ENCODE results near the gene CLSTN2. TPM values are rescaled to one million over a fixed set of nuclear protein-coding genes. Genes with fewer than 3 reads are reported as not detected.

The CLSTN2 gene
- total RNA-seq, 2 donors from 2014 or later, result 3.5 to 60.3 TPM

- intact Hi-C loops (cut with DNase I), result no loop called here
- no peak overlapping the region for H3K4me3 ChIP-seq
- H3K36me3 ChIP-seq, result no peaks in the 10 kb centered on the region
- no peaks in the 10 kb centered on the region for H3K27me3 ChIP-seq (replicated peaks; ENCODE audit: insufficient read depth)
- H3K4me1 ChIP-seq (replicated peaks), result no peaks in the 10 kb centered on the region
- TF ChIP-seq POLR2AphosphoS5 (IDR thresholded peaks at IDR 0.05) (no peak), POLR2A (IDR thresholded peaks at IDR 0.05) (no peak), CTCF (IDR thresholded peaks at IDR 0.05) (no peak)
- no peaks in the 10 kb centered on the region for H3K9me3 ChIP-seq
- H3K27ac ChIP-seq, result no peak overlapping the region
- 85% methylated on average over 2 of the region's 2 CpGs for WGBS
- no peak for DNase-seq (ENCODE audit: low spot score)
These were observed 468.1 kb downstream of the CLSTN2 start for GRCh38 chr3:140403079-140403478.

GRCh38 chr3:140403608-140404007 lies 468.6 kb downstream of the CLSTN2 start:
- Histone ChIP-seq H3K4me1 (replicated peaks) (no peaks in the 10 kb centered on the region), H3K36me3 (no peaks in the 10 kb centered on the region), H3K9me3 (no peaks in the 10 kb centered on the region), H3K4me3 (no peak overlapping the region), H3K27me3 (replicated peaks; ENCODE audit: insufficient read depth) (no peaks in the 10 kb centered on the region), H3K27ac (no peak overlapping the region)
- intact Hi-C loops (cut with DNase I), result no loop called here
- TF ChIP-seq POLR2AphosphoS5 (IDR thresholded peaks at IDR 0.05) (no peak), CTCF (IDR thresholded peaks at IDR 0.05) (no peak)
- 89% methylated on average over 6 of the region's 6 CpGs for WGBS
- no peak for DNase-seq (ENCODE audit: low spot score)

GRCh38 chr3:140406655-140407054 lies 471.7 kb downstream of the CLSTN2 start:
- H3K27ac ChIP-seq, result no peak overlapping the region

GRCh38 chr3:140408252-140408651 lies 473.3 kb downstream of the CLSTN2 start:
- DNase-seq (ENCODE audit: low spot score), result no peak
- Histone ChIP-seq H3K4me3 (no peak overlapping the region), H3K27ac (no peak overlapping the region), H3K4me1 (replicated peaks) (no peaks in the 10 kb centered on the region), H3K9me3 (no peaks in the 10 kb centered on the region), H3K27me3 (replicated peaks; ENCODE audit: insufficient read depth) (no peaks in the 10 kb centered on the region), H3K36me3 (no peaks in the 10 kb centered on the region)
- intact Hi-C loops (cut with DNase I), result no loop called here
- 98% methylated on average over 3 of the region's 3 CpGs for WGBS
- TF ChIP-seq POLR2A (IDR thresholded peaks at IDR 0.05), result no peak
- TF ChIP-seq POLR2AphosphoS5 (IDR thresholded peaks at IDR 0.05), result no peak
- TF ChIP-seq CTCF (IDR thresholded peaks at IDR 0.05), result no peak

More at GRCh38 chr3:140406655-140407054, 471.7 kb downstream of the CLSTN2 start:
- no peak for TF ChIP-seq POLR2AphosphoS5 (IDR thresholded peaks at IDR 0.05)
- no peak for TF ChIP-seq CTCF (IDR thresholded peaks at IDR 0.05)
- TF ChIP-seq POLR2A (IDR thresholded peaks at IDR 0.05), result no peak
- Histone ChIP-seq H3K36me3 (no peaks in the 10 kb centered on the region), H3K27me3 (replicated peaks; ENCODE audit: insufficient read depth) (no peaks in the 10 kb centered on the region), H3K4me3 (no peak overlapping the region), H3K4me1 (replicated peaks) (no peaks in the 10 kb centered on the region), H3K9me3 (no peaks in the 10 kb centered on the region)
- intact Hi-C loops (cut with DNase I), result no loop called here
- DNase-seq (ENCODE audit: low spot score), result no peak

- DNase-seq (ENCODE audit: low spot score), result no peak
- Histone ChIP-seq H3K4me3 (no peak overlapping the region), H3K9me3 (no peaks in the 10 kb centered on the region), H3K27me3 (replicated peaks; ENCODE audit: insufficient read depth) (no peaks in the 10 kb centered on the region), H3K27ac (no peak overlapping the region), H3K36me3 (no peaks in the 10 kb centered on the region), H3K4me1 (replicated peaks) (no peaks in the 10 kb centered on the region)
- WGBS, result 20% methylated on average over 3 of the region's 3 CpGs
- TF ChIP-seq POLR2AphosphoS5 (IDR thresholded peaks at IDR 0.05), result no peak
- TF ChIP-seq CTCF (IDR thresholded peaks at IDR 0.05), result no peak
- TF ChIP-seq POLR2A (IDR thresholded peaks at IDR 0.05), result no peak
- intact Hi-C loops (cut with DNase I), result no loop called here
These were observed 481.7 kb downstream of the CLSTN2 start for GRCh38 chr3:140416666-140417065.

Measured in prostate gland (tissue), 2 donors.